SH-SY5Y (cell line): ENCODE data around the gene ASCC2.

ENCODE experiments used
- GATA2 ChIP-seq: IDR thresholded peaks from 2 replicates; pipeline ENCODE4 v1.6.1; 2011; ENCODE audit warnings: mild to moderate bottlenecking, low read depth, low read length
- GATA3 ChIP-seq: IDR thresholded peaks from 2 replicates; pipeline ENCODE4 v1.6.1; 2011; ENCODE audit warnings: low read depth, mild to moderate bottlenecking, low read length, moderate library complexity

ASCC2 gene

DNA sequence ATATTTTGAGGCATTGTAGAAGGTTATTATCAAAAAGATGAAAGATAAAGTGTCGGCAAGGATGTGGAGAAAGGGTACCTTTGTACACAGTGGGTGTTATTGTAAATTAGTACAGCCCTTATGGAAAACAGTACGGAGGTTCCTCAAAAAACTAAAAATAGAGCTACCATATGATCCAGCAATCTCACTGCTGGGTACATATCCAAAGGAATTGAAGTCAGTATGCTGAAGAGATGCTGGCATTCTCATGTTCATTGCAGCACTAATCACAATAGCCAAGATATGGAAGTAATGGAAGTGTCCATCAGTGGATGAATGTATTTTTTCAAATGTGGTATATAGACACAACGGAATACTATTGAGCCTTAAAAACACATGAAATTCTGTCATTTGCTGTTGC is 29.8 kb upstream of the ASCC2 start:
- TF ChIP-seq GATA2 (no peak), GATA3 (no peak)

DNA sequence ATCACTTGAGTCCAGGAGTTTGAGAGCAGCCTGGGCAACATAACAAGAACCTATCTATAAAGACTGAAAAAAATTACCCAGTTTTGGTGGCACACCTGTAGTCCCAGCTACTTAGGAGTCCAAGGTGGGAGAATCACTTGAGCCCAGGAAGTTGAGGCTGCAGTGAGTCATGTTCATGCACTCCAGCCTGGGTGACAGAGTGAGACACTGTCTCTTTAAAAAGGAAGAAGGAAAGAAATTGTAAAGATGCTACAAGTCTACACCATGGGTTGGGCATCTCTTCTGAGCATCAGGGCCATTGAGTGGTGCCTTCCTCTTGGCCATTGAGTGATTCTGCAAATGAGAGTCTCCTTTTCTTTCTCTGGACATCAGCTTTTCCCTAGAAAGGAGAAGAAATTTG is 29.2 kb upstream of the ASCC2 start:
- TF ChIP-seq GATA2 (no peak), GATA3 (no peak)

- TF ChIP-seq GATA2 = no peak
- TF ChIP-seq GATA3 = no peak
Measured at GRCh38 chr22:29861672-29862297, 23.7 kb upstream of the ASCC2 start.

DNA sequence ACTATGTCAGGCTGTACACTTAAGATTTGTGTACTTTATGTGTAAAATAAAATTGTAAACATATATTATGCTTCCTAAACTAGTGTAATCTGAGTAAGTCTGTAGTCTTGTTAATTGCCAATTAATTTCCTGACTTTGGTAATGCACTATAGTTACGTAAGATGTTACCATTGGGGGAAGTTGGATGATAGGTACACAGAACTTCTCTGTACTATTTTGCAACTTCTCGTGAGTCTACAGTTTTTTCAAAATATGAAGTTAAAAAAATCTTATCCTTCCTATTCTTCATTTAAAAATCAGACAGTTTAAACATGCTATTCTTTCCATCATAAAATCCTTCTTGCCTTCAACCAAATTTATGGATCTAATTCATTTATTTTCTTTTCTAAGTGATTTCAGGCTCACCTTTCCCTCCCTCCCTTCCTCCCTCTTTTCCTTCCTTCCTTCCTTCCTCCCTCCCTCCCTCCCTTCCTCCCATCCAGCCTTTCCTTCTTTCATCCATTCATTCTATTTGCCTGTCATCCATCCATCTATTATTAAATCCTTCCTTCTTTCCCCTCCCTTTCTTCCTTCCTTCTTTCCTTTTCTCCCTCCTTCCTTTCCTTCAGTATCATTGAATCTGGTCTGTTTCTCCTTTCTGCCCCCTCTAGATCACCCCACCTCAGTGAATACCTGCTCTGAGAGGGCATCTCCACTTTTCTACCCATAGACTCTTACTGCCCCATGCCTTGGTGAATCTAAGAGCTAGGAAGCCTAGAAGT is 22.1 kb upstream of the ASCC2 start:
- no peak for TF ChIP-seq GATA2
- TF ChIP-seq GATA3 = no peak

- no peak for TF ChIP-seq GATA3
- TF ChIP-seq GATA2 = no peak
Measured at GRCh38 chr22:29856496-29856895, 18.4 kb upstream of the ASCC2 start.

DNA sequence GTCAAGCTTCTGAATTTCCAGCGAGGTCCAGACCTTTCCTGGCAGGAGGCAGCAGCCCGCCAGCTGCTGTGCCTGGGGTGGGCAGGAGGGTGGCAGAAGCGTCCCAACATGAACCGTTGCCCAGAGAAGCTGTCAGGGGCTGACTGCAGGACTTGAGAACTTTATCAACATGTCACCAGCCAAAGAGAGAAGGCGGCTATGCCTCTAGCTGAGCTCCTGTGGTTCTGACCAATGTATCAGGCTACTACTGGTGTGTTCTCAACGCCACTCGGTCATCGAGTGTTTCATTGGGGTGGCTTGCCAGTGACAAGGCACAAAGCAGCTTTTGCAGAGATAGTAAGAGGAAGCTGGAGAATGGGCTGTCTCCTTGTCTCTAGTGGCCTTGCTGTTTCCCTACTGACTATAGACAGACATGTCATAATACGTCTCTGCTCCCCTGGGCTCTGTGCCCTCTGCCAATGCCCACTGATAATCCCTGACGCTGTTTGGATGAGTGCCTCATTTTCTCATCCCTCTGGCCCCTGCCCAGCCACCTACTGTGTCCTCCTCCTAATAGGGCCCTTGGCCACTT is 17.6 kb upstream of the ASCC2 start:
- TF ChIP-seq GATA2 (no peak), GATA3 (no peak)

- TF ChIP-seq GATA3 (no peak), GATA2 (no peak)
Measured at GRCh38 chr22:29854432-29854831, 16.4 kb upstream of the ASCC2 start.

- TF ChIP-seq GATA2 (no peak), GATA3 (no peak)
Measured at GRCh38 chr22:29848111-29848510, 10.0 kb upstream of the ASCC2 start.

DNA sequence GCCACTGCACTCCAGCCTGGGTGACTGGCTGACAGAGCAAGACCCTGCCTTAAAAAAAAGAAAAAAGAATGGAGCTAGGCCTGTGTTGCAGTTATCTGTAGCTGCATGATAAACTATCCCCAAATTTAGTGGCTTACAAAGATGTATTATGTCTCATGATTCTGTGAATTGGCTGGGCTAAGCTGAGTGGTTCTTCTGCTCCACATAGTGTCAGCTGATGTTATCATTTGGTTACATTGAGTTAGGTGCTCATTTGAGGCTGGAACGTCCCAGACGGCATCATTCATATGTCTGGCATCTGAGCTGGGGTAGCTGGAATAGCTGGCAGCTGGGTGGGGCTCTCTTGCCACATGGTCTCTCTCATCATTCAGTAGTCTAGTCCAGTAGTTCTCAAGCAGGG is 8.2 kb upstream of the ASCC2 start:
- no peak for TF ChIP-seq GATA3
- TF ChIP-seq GATA2 = no peak

GRCh38 chr22:29842740-29843139 is 4.7 kb upstream of the ASCC2 start:
- TF ChIP-seq GATA3 = no peak
- TF ChIP-seq GATA2 = no peak

DNA sequence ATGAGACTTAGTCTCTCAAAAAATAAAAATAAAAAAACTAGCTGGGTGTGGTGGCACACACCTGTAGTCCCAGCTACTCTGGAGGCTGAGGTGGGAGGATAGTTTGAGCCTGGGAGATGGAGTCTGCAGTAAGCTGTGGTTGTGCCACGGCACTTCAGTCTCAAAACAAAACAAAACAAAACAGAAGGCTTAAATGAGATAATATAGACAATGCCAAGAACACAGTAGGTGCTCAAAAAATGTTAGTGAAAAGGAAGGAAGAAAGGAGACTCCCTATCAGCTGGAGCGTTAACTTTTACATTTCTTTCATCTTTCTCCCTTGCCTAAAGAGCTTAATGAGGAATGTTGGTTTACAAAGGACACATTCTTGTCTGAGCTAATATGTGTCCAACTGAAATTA is 4.1 kb upstream of the ASCC2 start:
- no peak for TF ChIP-seq GATA3
- no peak for TF ChIP-seq GATA2

DNA sequence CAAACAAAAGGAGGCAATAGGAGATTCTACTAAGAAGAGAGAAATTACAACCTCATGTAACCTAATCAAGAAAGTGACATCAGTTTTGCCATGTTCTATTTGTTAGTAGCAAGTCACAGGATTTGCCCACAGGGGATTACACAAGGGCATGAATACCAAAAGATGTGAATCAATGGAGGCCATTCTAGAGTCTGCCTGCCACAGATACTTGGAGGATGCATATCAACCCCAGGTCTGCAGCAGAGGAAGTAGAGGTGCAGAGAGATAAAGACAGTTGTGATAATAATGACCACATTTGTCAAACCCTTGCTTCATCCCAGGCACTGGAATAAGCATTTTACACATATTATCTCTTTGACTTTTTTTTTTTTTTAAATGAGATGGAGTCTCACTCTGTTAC is 2.4 kb upstream of the ASCC2 start:
- no peak for TF ChIP-seq GATA2

GRCh38 chr22:29839039-29839438 is 965 bp upstream of the ASCC2 start:
- no peak for TF ChIP-seq GATA3

- no peak for TF ChIP-seq GATA2
- TF ChIP-seq GATA3 = no peak
Measured at GRCh38 chr22:29838599-29838956, 504 bp upstream of the ASCC2 start.

GRCh38 chr22:29834046-29834445 is 4.0 kb downstream of the ASCC2 start:
- no peak for TF ChIP-seq GATA3
- no peak for TF ChIP-seq GATA2
